Activated CD4-positive, alpha-beta T cell treated with anti-CD3 and anti-CD28 coated beads, Interleukin-2, amount 50 U/mL, for 16 hours (primary cell): Measurements from ENCODE around the gene EEA1.
"Not testable (repeated sequence)": the region's sequence is repeated elsewhere in the genome, so short reads cannot be mapped to it uniquely, and the experiment has no call there.

Source experiments
- DNase-seq: peaks from one replicate; pipeline ENCODE4 v3.0.0-alpha.2; 2020

The EEA1 gene

GRCh38 chr12:92794814-92795213 lies 134.3 kb downstream of the EEA1 start:
- DNase-seq: no peak

GRCh38 chr12:92794356-92794755 lies 134.7 kb downstream of the EEA1 start:
- DNase-seq: not testable (repeated sequence)

- DNase-seq: no peak
These were observed 143.1 kb downstream of the EEA1 start for GRCh38 chr12:92786045-92786444.

- no peak for DNase-seq
These were observed 143.5 kb downstream of the EEA1 start for GRCh38 chr12:92785563-92785950.

- DNase-seq: peak; percentile 65
These were observed 144.1 kb downstream of the EEA1 start for GRCh38 chr12:92784797-92785562.

GRCh38 chr12:92784356-92784755 lies 144.7 kb downstream of the EEA1 start:
- no peak for DNase-seq

GRCh38 chr12:92779902-92780301 lies 149.2 kb downstream of the EEA1 start:
- DNase-seq: no peak

- DNase-seq: no peak
These were observed 150.6 kb downstream of the EEA1 start for GRCh38 chr12:92778525-92778924.

GRCh38 chr12:92775416-92775815 lies 153.7 kb downstream of the EEA1 start:
- DNase-seq: no peak

- no peak for DNase-seq
These were observed 158.1 kb downstream of the EEA1 start for GRCh38 chr12:92771001-92771400.

GRCh38 chr12:92769124-92769901 lies 159.8 kb downstream of the EEA1 start:
- DNase-seq: peak; percentile 2

- DNase-seq: no peak
These were observed 163.2 kb downstream of the EEA1 start for GRCh38 chr12:92765871-92766270.

GRCh38 chr12:92764831-92765230 lies 164.3 kb downstream of the EEA1 start:
- DNase-seq: no peak

- DNase-seq: no peak
These were observed 166.3 kb downstream of the EEA1 start for GRCh38 chr12:92762773-92763172.

GRCh38 chr12:92759634-92760268 lies 169.3 kb downstream of the EEA1 start:
- no peak for DNase-seq

- DNase-seq: no peak
These were observed 171.4 kb downstream of the EEA1 start for GRCh38 chr12:92757597-92758121.

- DNase-seq: no peak
These were observed 172.0 kb downstream of the EEA1 start for GRCh38 chr12:92756898-92757596.

- no peak for DNase-seq
These were observed 174.9 kb downstream of the EEA1 start for GRCh38 chr12:92753976-92754885.

- not testable (repeated sequence) for DNase-seq
These were observed 179.4 kb downstream of the EEA1 start for GRCh38 chr12:92749691-92750090.

- DNase-seq: no peak
These were observed 181.9 kb downstream of the EEA1 start for GRCh38 chr12:92747151-92747550.

GRCh38 chr12:92745856-92746550 lies 183.1 kb downstream of the EEA1 start:
- DNase-seq: no peak
